Subcutaneous adipose tissue (tissue), 4 donors: ENCODE measurements around the gene EPAS1. TPM values are rescaled to one million over a fixed set of nuclear protein-coding genes. Genes with fewer than 3 reads are reported as not detected.

ENCODE experiments used
- total RNA-seq, 4 donors: library from RNA; depleted of rRNA; stranded (reverse); fragments of >200 nt; gene quantifications; one replicate each; pipeline ENCODE4 v1.1.0, GENCODE V29; 2016
- TF ChIP-seq, protein P1 (sequence below): fragments of 450-650 bp; IDR thresholded peaks from one replicate; pipeline ENCODE4 v1.5.1; 2016; ENCODE audit warnings: low read depth, mild to moderate bottlenecking, control low read depth, antibody characterized with exemption, moderate library complexity

Gene EPAS1
- total RNA-seq, 4 donors from 2014 or later: 168 to 1,000 (median 337) TPM

DNA sequence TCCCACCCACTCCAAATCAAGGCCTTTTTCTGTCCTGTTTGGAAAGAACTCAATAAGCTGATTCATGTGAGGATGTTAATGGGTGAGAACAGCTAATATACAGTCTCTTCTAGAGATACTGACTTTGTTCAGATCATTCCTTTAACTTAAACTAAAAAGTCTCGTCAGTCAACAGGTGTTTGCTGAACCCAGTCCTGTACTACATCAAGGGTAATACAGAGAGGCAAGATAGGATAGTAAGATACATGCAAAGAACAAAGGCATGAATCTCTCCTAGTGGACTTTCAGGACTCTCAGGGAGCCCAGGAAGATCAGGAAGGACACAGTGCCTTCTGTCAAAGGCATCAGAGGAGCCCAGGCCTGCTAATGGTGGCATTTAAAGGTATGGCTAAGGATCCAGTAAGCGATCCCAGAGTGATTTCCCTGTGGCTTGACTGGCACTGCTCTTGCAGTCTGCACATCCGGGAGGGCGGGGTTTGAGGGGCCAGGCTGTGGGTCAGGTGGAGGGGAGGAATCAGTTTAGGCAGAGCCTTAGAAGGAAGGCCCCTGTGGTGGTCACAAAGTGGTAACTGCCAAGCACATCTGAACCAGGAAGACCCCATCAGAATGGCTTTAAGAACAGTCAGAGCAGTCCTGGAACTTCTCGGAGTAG is 54.0 kb downstream of the EPAS1 start:
- TF ChIP-seq, protein P1, sequence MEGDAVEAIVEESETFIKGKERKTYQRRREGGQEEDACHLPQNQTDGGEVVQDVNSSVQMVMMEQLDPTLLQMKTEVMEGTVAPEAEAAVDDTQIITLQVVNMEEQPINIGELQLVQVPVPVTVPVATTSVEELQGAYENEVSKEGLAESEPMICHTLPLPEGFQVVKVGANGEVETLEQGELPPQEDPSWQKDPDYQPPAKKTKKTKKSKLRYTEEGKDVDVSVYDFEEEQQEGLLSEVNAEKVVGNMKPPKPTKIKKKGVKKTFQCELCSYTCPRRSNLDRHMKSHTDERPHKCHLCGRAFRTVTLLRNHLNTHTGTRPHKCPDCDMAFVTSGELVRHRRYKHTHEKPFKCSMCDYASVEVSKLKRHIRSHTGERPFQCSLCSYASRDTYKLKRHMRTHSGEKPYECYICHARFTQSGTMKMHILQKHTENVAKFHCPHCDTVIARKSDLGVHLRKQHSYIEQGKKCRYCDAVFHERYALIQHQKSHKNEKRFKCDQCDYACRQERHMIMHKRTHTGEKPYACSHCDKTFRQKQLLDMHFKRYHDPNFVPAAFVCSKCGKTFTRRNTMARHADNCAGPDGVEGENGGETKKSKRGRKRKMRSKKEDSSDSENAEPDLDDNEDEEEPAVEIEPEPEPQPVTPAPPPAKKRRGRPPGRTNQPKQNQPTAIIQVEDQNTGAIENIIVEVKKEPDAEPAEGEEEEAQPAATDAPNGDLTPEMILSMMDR: no peak

DNA sequence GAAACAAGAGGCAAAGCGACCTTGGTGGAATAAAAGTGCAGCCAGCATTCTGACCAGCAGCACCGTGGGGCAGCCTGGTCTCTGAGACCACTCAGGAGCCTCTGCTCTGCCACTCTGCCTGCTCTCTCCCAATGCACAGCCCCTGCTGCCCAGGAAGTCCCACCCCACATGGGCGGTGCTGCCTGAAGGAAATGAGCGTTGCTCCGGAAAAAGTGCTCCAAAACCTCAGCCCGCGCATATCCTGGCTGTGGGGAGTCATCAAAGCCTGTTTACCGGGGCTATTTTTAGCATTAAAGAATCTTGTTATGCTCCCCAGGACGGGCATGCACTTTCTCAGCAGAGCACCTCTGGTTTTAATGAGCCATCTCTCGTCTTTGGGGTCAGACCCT is 54.5 kb downstream of the EPAS1 start:
- TF ChIP-seq, protein P1: no peak

DNA sequence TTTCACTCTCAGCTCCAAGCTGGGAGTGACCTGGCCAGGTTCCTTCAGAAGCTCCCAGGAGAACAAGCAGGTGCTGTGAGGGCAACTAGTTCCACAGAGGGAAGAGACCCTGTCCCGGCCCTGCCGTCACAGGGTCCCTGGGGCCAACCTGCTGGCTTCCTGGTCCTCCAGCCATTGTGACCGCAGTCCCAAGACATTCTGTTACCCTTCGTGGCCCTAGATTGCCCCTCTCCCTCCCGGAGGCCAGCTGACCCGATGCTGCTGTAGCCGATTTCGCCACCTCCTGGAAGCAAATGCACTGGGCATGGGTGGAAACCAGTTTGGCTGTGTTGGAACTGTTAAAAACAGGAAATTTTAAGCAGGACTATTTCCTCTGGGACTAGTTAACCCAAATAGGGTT is 55.4 kb downstream of the EPAS1 start:
- TF ChIP-seq, protein P1: no peak

DNA sequence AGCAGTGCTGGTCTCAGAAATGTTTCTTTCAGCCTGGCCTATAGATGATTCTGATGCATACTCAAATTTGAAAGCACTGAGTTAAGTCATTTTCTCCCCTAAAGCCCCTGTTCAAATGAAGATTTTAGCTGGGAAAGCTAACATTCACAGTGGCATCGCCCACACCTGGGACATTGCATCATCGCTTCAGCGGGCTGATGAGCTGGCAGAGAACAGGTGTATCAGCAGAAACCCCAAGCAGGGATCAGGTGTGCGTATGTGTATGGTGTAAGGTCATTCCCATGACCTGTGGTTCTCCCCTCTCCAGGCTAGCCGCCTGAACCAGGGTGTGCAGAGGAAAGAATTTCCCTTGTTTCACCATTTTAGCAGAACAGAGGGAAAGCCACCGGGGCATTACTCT is 56.3 kb downstream of the EPAS1 start:
- TF ChIP-seq, protein P1: no peak

DNA sequence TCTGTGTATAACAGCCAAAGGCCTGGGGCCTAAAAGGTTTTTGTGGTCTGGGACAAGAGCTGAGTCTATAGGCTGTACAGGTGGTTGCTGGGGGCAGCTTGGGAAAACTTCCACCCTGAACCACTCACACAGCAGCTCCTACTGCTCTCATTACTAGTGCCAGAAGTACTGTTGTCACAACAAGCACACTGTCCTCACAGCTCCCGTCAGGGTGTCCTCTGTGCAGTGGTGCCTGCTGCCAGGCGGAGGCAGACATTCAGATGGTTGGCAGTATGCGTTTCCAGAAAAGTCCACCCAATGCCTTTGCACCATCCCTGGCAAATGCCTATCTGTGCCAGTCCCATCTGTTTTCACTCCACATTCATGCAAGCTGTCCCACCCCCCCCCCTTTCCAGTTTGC is 58.5 kb downstream of the EPAS1 start:
- TF ChIP-seq, protein P1: no peak

DNA sequence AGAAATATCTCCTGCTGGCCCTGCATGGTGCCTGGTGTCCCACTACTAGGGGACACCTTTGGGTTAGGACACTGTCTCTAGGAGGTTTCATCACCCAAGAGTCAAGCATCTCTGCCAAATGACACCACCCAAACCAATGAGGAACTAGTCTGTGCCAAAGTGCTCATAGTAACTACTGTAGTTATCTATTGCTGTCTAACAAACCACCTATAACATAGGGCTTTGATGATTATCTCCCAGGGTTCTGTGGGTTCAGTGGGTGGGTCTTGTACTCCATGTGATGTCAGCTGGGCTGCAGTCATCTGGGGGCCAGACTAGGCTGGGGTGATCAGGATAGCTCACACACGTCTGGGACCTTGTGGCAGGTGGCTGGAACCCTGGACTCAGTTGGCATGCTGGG is 59.8 kb downstream of the EPAS1 start:
- TF ChIP-seq, protein P1: no peak

DNA sequence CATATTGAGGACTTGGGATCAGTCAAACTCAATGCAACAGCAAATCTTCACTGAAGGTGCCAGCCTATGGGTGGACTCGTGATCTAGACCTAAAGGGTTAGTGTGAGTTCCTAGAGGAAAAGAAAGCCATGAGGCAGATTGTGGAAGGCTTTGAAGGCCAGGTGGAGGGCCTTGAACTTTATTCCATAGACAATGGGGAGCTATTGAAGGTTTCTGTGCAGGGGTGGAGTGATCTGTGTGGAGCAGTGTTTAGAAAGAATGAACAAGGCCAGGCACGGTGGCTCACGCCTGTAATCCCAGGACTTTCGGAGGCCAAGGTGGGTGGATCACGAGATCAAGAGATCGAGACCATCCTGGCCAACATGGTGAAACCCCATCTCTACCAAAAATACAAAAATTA is 61.5 kb downstream of the EPAS1 start:
- TF ChIP-seq, protein P1: no peak
